Neural progenitor cell (in vitro differentiated cells): ENCODE results near the gene WDTC1. TPM values are rescaled to one million over a fixed set of nuclear protein-coding genes. Genes with fewer than 3 reads are reported as not detected.
A peak's percentile ranks its signal among the peaks of the same experiment; 100 is the strongest.

Experiments used
- DNase-seq: peaks from one replicate; pipeline ENCODE4 v3.0.0-alpha.2; 2016; ENCODE audit warnings: low spot score
- H2AFZ ChIP-seq: fragments of 200-600 bp; sonication (generic); replicated peaks from 2 replicates; pipeline ENCODE4 v1.6.1; 2016; ENCODE audit warnings: antibody characterized with exemption
- H3F3A ChIP-seq: fragments of 200-600 bp; sonication (generic); 2 replicates; pipeline ENCODE4 v1.6.1; 2016; ENCODE audit warnings: antibody characterized with exemption, low read depth
- H3K27ac ChIP-seq: fragments of 200-600 bp; sonication (generic); 2 replicates; pipeline ENCODE4 v1.5.1; 2016; ENCODE audit warnings: mild to moderate bottlenecking
- H3K27me3 ChIP-seq: fragments of 200-600 bp; sonication (generic); 2 replicates; pipeline ENCODE4 v1.6.1; 2016; ENCODE audit warnings: mild to moderate bottlenecking, moderate library complexity
- H3K36me3 ChIP-seq: fragments of 200-600 bp; sonication (generic); 2 replicates; pipeline ENCODE4 v1.5.1; 2016
- H3K4me1 ChIP-seq: fragments of 200-600 bp; sonication (generic); 2 replicates; pipeline ENCODE4 v1.6.1; 2016; ENCODE audit warnings: mixed run types
- H3K4me2 ChIP-seq: fragments of 200-600 bp; sonication (generic); 2 replicates; pipeline ENCODE4 v1.6.1; 2016
- H3K4me3 ChIP-seq: fragments of 200-600 bp; sonication (generic); 2 replicates; pipeline ENCODE4 v1.5.1; 2016
- H3K79me2 ChIP-seq: fragments of 200-600 bp; sonication (generic); 2 replicates; pipeline ENCODE4 v1.6.1; 2016; ENCODE audit warnings: low read depth
- H3K9ac ChIP-seq: fragments of 200-600 bp; sonication (generic); 2 replicates; pipeline ENCODE4 v1.6.1; 2016
- H3K9me3 ChIP-seq: fragments of 200-600 bp; sonication (generic); 2 replicates; pipeline ENCODE4 v1.5.1; 2016; ENCODE audit warnings: low read depth
- H4K20me1 ChIP-seq: fragments of 200-600 bp; sonication (generic); 2 replicates; pipeline ENCODE4 v1.6.1; 2016; ENCODE audit warnings: low read depth
- H3K27ac Mint-ChIP-seq: 3 replicates; pipeline ENCODE4 v1.8.0; 2021; ENCODE audit warnings: mixed read lengths
- H3K27me3 Mint-ChIP-seq: 2 replicates; pipeline ENCODE4 v1.8.0; 2022; ENCODE audit warnings: low read depth, mild to moderate bottlenecking, inconsistent platforms, moderate library complexity, mixed read lengths; ENCODE audit not compliant: insufficient read depth
- H3K36me3 Mint-ChIP-seq: 3 replicates; pipeline ENCODE4 v1.8.0; 2021; ENCODE audit warnings: mixed read lengths
- H3K4me1 Mint-ChIP-seq: 3 replicates; pipeline ENCODE4 v1.8.0; 2021; ENCODE audit warnings: mixed read lengths
- H3K4me3 Mint-ChIP-seq: 3 replicates; pipeline ENCODE4 v1.8.0; 2021; ENCODE audit warnings: mild to moderate bottlenecking, moderate library complexity, mixed read lengths
- H3K9me3 Mint-ChIP-seq: 3 replicates; pipeline ENCODE4 v1.8.0; 2020; ENCODE audit warnings: mixed read lengths
- CTCF ChIP-seq: fragments of 200-600 bp; sonication (generic); IDR thresholded peaks from 2 replicates; pipeline ENCODE4 v1.5.1; 2017; ENCODE audit warnings: antibody characterized with exemption, mild to moderate bottlenecking
- EZH2 ChIP-seq: fragments of 200-600 bp; sonication (generic); IDR thresholded peaks from 2 replicates; pipeline ENCODE4 v1.6.1; 2017; ENCODE audit warnings: antibody characterized with exemption, mild to moderate bottlenecking, moderate library complexity
- EZH2phosphoT487 ChIP-seq: fragments of 200-600 bp; sonication (generic); IDR thresholded peaks from 2 replicates; pipeline ENCODE4 v1.6.1; 2017; ENCODE audit warnings: antibody characterized with exemption
- total RNA-seq: library from RNA; depleted of rRNA; stranded (reverse); fragments of >200 nt; gene quantifications from 2 replicates; pipeline ENCODE4 v1.2.3, GENCODE V29; 2015; ENCODE audit warnings: low replicate concordance

WDTC1 gene
- total RNA-seq, 1 donor from 2014 or later: 17.8 TPM

- Mint-ChIP-seq H3K36me3 (no peaks in the 10 kb centered on the region), H3K27ac (peak overlapping the region; percentile 46), H3K4me1 (peaks cover 25% of the 10 kb centered on the region), H3K27me3 (peaks cover 7% of the 10 kb centered on the region), H3K4me3 (peak overlapping the region; percentile 97), H3K9me3 (no peaks in the 10 kb centered on the region)
- Histone ChIP-seq H3K27ac (no peak overlapping the region), H3F3A (peaks cover 22% of the 10 kb centered on the region), H3K36me3 (no peaks in the 10 kb centered on the region), H3K4me1 (peaks cover 12% of the 10 kb centered on the region), H3K4me2 (peak overlapping the region; percentile 70), H3K9me3 (no peaks in the 10 kb centered on the region), H3K9ac (no peak overlapping the region), H3K27me3 (peaks cover 4% of the 10 kb centered on the region), H3K79me2 (peaks cover 19% of the 10 kb centered on the region), H4K20me1 (peaks cover 24% of the 10 kb centered on the region), H2AFZ (no peak overlapping the region), H3K4me3 (peak overlapping the region; percentile 77)
- peak; percentile 7 for DNase-seq
- TF ChIP-seq EZH2phosphoT487: no peak
Measured at GRCh38 chr1:27235827-27236226, 1.4 kb downstream of the WDTC1 start.

GRCh38 chr1:27237112-27237511, 2.7 kb downstream of the WDTC1 start:
- no peak overlapping the region for H3K4me2 ChIP-seq
- peak overlapping the region; percentile 67 for H3K4me3 Mint-ChIP-seq
- H3K27ac ChIP-seq: no peak overlapping the region
- DNase-seq: no peak
- H3K4me1 ChIP-seq: peaks cover 12% of the 10 kb centered on the region
- no peak overlapping the region for H3K27ac Mint-ChIP-seq
- H3K36me3 Mint-ChIP-seq: no peaks in the 10 kb centered on the region
- peaks cover 27% of the 10 kb centered on the region for H4K20me1 ChIP-seq
- H3K9me3 ChIP-seq: no peaks in the 10 kb centered on the region
- peaks cover 4% of the 10 kb centered on the region for H3K27me3 ChIP-seq
- no peak overlapping the region for H3K9ac ChIP-seq
- H3K36me3 ChIP-seq: no peaks in the 10 kb centered on the region
- H3F3A ChIP-seq: peaks cover 22% of the 10 kb centered on the region
- H2AFZ ChIP-seq: no peak overlapping the region
- TF ChIP-seq EZH2 (no peak), CTCF (no peak), EZH2phosphoT487 (no peak)
- H3K27me3 Mint-ChIP-seq: peaks cover 7% of the 10 kb centered on the region
- peaks cover 19% of the 10 kb centered on the region for H3K79me2 ChIP-seq
- H3K4me3 ChIP-seq: no peak overlapping the region
- H3K9me3 Mint-ChIP-seq: no peaks in the 10 kb centered on the region
- peaks cover 25% of the 10 kb centered on the region for H3K4me1 Mint-ChIP-seq

GRCh38 chr1:27238032-27238431, 3.6 kb downstream of the WDTC1 start:
- H3K4me1 Mint-ChIP-seq: peaks cover 25% of the 10 kb centered on the region
- H3K4me3 Mint-ChIP-seq: no peak overlapping the region

More at GRCh38 chr1:27238032-27238431, 3.6 kb downstream of the WDTC1 start:
- Histone ChIP-seq H3F3A (peaks cover 22% of the 10 kb centered on the region), H3K4me2 (no peak overlapping the region), H3K27me3 (peaks cover 4% of the 10 kb centered on the region), H3K9me3 (no peaks in the 10 kb centered on the region), H4K20me1 (peaks cover 27% of the 10 kb centered on the region), H3K4me3 (no peak overlapping the region), H3K4me1 (peaks cover 12% of the 10 kb centered on the region), H3K27ac (no peak overlapping the region), H2AFZ (no peak overlapping the region), H3K79me2 (peaks cover 19% of the 10 kb centered on the region), H3K36me3 (no peaks in the 10 kb centered on the region), H3K9ac (no peak overlapping the region)
- Mint-ChIP-seq H3K27me3 (peaks cover 7% of the 10 kb centered on the region), H3K36me3 (no peaks in the 10 kb centered on the region), H3K9me3 (no peaks in the 10 kb centered on the region), H3K27ac (no peak overlapping the region)
- no peak for DNase-seq
- TF ChIP-seq EZH2 (no peak), CTCF (no peak), EZH2phosphoT487 (no peak)
